ENCODE data around the gene MAU2. TPM values are rescaled to one million over a fixed set of nuclear protein-coding genes. Genes with fewer than 3 reads are reported as not detected.

The MAU2 gene
- total and polyA plus RNA-seq, 8 donors, result 10.6 to 116 (median 35.5) TPM

GRCh38 chr19:19306191-19306590 is 14.4 kb upstream of the MAU2 start:
- 94 to 98% (median 96%) methylated on average over 8 to 9 of the region's 9 CpGs for WGBS, 5 donors
- intact Hi-C loops (cut with DNase I; ENCODE audit: low total_unique reads), result no loop called here
- DNase-seq, result no peak

DNA sequence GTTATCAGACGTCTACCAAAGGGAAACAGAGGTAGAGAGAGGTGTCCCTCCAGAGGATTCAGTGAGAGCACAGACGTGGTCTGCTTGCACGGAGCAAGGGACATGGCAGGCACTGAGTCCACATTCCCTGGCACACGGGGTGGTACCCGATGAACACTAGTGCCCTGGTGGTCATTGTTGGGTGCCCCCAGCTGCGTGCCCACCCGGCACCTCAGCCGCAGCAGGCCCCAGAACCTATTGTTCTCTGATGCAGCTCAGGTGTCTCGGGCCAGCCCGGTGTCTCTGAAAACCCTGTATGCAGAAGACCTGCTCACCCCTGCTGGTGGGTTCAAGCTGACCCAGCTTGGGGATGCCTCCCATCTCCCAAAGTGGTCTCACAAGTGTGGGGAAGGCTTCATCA is 12.3 kb upstream of the MAU2 start:
- no peak for DNase-seq
- TF ChIP-seq EP300 (IDR thresholded peaks at IDR 0.05) (no peak), CTCF (IDR thresholded peaks at IDR 0.05) (no peak), POLR2A (IDR thresholded peaks at IDR 0.05) (no peak), POLR2AphosphoS5 (IDR thresholded peaks at IDR 0.05) (no peak)
- Histone ChIP-seq H3K4me1 (no peaks in the 10 kb centered on the region), H3K27me3 (no peaks in the 10 kb centered on the region), H3K4me3 (no peak overlapping the region), H3K9me3 (no peaks in the 10 kb centered on the region), H3K27ac (no peak overlapping the region), H3K36me3 (peaks cover 66 to 100% (median 100%) of the 10 kb centered on the region in 4 donors)
- WGBS, 5 donors, result 94 to 99% (median 98%) methylated on average over 7 to 10 of the region's 10 CpGs
- intact Hi-C loops (cut with DNase I; ENCODE audit: low total_unique reads), result no loop called here

More at GRCh38 chr19:19306191-19306590, 14.4 kb upstream of the MAU2 start:
- Histone ChIP-seq H3K4me1 (no peaks in the 10 kb centered on the region), H3K9me3 (no peaks in the 10 kb centered on the region), H3K4me3 (no peak overlapping the region), H3K27ac (no peak overlapping the region), H3K27me3 (no peaks in the 10 kb centered on the region), H3K36me3 (peaks cover 72 to 100% (median 100%) of the 10 kb centered on the region in 4 donors)
- no peak for TF ChIP-seq CTCF (IDR thresholded peaks at IDR 0.05)

- no peak overlapping the region for H3K4me3 ChIP-seq
- H3K9me3 ChIP-seq, result no peaks in the 10 kb centered on the region
- H3K4me1 ChIP-seq, result peaks cover 14 to 20% (median 19%) of the 10 kb centered on the region in 4 donors
- DNase-seq, result no peak
- 76 to 95% (median 87%) methylated on average over 2 of the region's 2 CpGs for WGBS, 5 donors
- TF ChIP-seq POLR2A (IDR thresholded peaks at IDR 0.05) (no peak), CTCF (IDR thresholded peaks at IDR 0.05) (no peak), EP300 (IDR thresholded peaks at IDR 0.05) (no peak), POLR2AphosphoS5 (IDR thresholded peaks at IDR 0.05) (no peak)
- peaks cover 34 to 63% (median 62%) of the 10 kb centered on the region in 4 donors for H3K36me3 ChIP-seq
- H3K27ac ChIP-seq, result no peak overlapping the region
- intact Hi-C loops (cut with DNase I; ENCODE audit: low total_unique reads), result no loop called here
- H3K27me3 ChIP-seq, result no peaks in the 10 kb centered on the region
Measured at GRCh38 chr19:19315444-19315843, 5.2 kb upstream of the MAU2 start.

DNA sequence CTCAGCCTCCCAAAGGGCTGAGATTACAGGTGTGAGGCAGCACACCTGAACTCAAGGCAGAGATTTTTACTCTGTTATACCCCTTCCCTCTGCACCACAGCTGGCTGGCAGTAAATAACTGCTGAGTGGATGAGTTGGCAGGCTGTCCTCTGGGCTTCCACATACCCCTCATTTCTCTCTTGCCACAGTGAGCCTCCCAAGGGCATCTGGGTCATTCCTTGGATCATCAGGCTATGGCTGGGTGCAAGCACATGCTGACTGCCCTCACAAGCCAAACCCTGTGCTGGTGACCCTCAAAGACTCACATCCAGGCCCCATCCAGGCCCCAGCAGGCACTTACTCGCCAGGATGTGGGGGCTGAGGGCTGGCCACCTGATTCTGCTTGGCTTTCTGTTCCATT is 4.5 kb upstream of the MAU2 start:
- Histone ChIP-seq H3K27me3 (no peaks in the 10 kb centered on the region), H3K36me3 (peaks cover 34 to 57% (median 55%) of the 10 kb centered on the region in 4 donors), H3K4me3 (no peak overlapping the region), H3K9me3 (no peaks in the 10 kb centered on the region), H3K27ac (no peak overlapping the region), H3K4me1 (peaks cover 14 to 20% (median 19%) of the 10 kb centered on the region in 4 donors)
- DNase-seq, result no peak
- intact Hi-C loops (cut with DNase I; ENCODE audit: low total_unique reads), result no loop called here
- TF ChIP-seq EP300 (IDR thresholded peaks at IDR 0.05), result no peak
- no peak for TF ChIP-seq POLR2A (IDR thresholded peaks at IDR 0.05)
- no peak for TF ChIP-seq CTCF (IDR thresholded peaks at IDR 0.05)
- TF ChIP-seq POLR2AphosphoS5 (IDR thresholded peaks at IDR 0.05), result no peak
- WGBS, 5 donors, result 94 to 100% (median 98%) methylated on average over 1 of the region's 1 CpG
